Measurements from ENCODE around the gene DUSP10.

Gene DUSP10

GRCh38 chr1:221723018-221723847 lies 18.7 kb downstream of the DUSP10 start:
- TF ChIP-seq CTCF (conservative IDR thresholded peaks at IDR 0.05), result no peak
- H3K27ac ChIP-seq, result no peak overlapping the region

- no peak for TF ChIP-seq CTCF (conservative IDR thresholded peaks at IDR 0.05)
- no peak overlapping the region for H3K27ac ChIP-seq
These were observed 19.5 kb downstream of the DUSP10 start for GRCh38 chr1:221722254-221723017.

- no peak overlapping the region for H3K27ac ChIP-seq
- TF ChIP-seq CTCF (conservative IDR thresholded peaks at IDR 0.05), result no peak
These were observed 21.3 kb downstream of the DUSP10 start for GRCh38 chr1:221720545-221720944.

- no peak for TF ChIP-seq CTCF (conservative IDR thresholded peaks at IDR 0.05)
- H3K27ac ChIP-seq, result no peak overlapping the region
These were observed 21.9 kb downstream of the DUSP10 start for GRCh38 chr1:221719987-221720386.

GRCh38 chr1:221719278-221719597 lies 22.7 kb downstream of the DUSP10 start:
- no peak for TF ChIP-seq CTCF (conservative IDR thresholded peaks at IDR 0.05)
- H3K27ac ChIP-seq, result no peak overlapping the region

- no peak overlapping the region for H3K27ac ChIP-seq
- no peak for TF ChIP-seq CTCF (conservative IDR thresholded peaks at IDR 0.05)
These were observed 23.3 kb downstream of the DUSP10 start for GRCh38 chr1:221718381-221719277.

GRCh38 chr1:221717485-221717853 lies 24.4 kb downstream of the DUSP10 start:
- no peak overlapping the region for H3K27ac ChIP-seq
- TF ChIP-seq CTCF (conservative IDR thresholded peaks at IDR 0.05), result no peak
